HepG2 (cell line): ENCODE results near the gene VWC2L. TPM values are rescaled to one million over a fixed set of nuclear protein-coding genes. Genes with fewer than 3 reads are reported as not detected.

ENCODE experiments used
- ATAC-seq: fragments of 200-7000 bp; cut with Tn5 transposase; 3 replicates; pipeline ENCODE4 v1.9.1; 2020; ENCODE audit warnings: mild to moderate bottlenecking, moderate library complexity
- BruUV-seq: library from RNA; stranded (reverse); fragments of 400-500 nt; replicated peaks from 2 replicates; lab custom pipeline; 2021; lab: Mats Ljungman, UMichigan
- CTCF ChIA-PET: fragments of 300-600 bp; formaldehyde crosslinking; extraction: SDS; loops from one replicate; lab custom pipeline; 2021; ENCODE audit warnings: low total read pairs, inconsistent platforms, low intra/inter-chr PET ratio; lab: Yijun Ruan, JAX
- POLR2A ChIA-PET: fragments of 350-600 bp; sonication (Branson Sonifier 250); formaldehyde crosslinking; loops from one replicate; lab custom pipeline; 2020; ENCODE audit warnings: antibody characterized with exemption, inconsistent platforms; lab: Yijun Ruan, JAX
- DNase-seq: peaks from one replicate; pipeline ENCODE4 v3.0.0-alpha.2; 2015; ENCODE audit warnings: low spot score
- FAIRE-seq: peaks from 3 replicates; lab custom pipeline; 2011; peaks lifted over from hg19 to GRCh38; lab: Jason Lieb, UNC
- H2AFZ ChIP-seq: one replicate; pipeline ENCODE4 v1.6.1; 2011; ENCODE audit warnings: low read length, inconsistent platforms
- H3K27ac ChIP-seq: fragments of 300-600 bp; 3 replicates; pipeline ENCODE4 v1.8.0; 2011; ENCODE audit warnings: mixed run types, mild to moderate bottlenecking, mixed read lengths, low read length, inconsistent platforms; ENCODE audit not compliant: insufficient read depth; ENCODE audit errors: extremely low read length
- H3K27me3 ChIP-seq, 2 experiments: fragments of 200-600 bp in 1 of 2; 2 replicates in 1 of 2; 3 replicates in 1 of 2; pipeline versions ENCODE4 v1.6.0 to v1.8.0; 2011; ENCODE audit warnings: low read length in 2 of 2, mild to moderate bottlenecking in 2 of 2, moderate library complexity in 2 of 2, inconsistent platforms in 1 of 2; ENCODE audit not compliant: insufficient read depth in 2 of 2, control insufficient read depth in 1 of 2
- H3K36me3 ChIP-seq, 2 experiments: fragments of 200-600 bp in 1 of 2; replicated peaks in 1 of 2; 2 replicates in 1 of 2; 3 replicates in 1 of 2; pipeline versions ENCODE4 v1.5.1 to v1.8.0; 2011; ENCODE audit warnings: low read length in 2 of 2, inconsistent platforms in 1 of 2; ENCODE audit not compliant: insufficient read depth in 2 of 2, control insufficient read depth in 1 of 2
- H3K4me1 ChIP-seq: 2 replicates; pipeline ENCODE4 v1.5.1; 2012; ENCODE audit warnings: low read length, inconsistent platforms; ENCODE audit not compliant: insufficient read depth
- H3K4me2 ChIP-seq: 2 replicates; pipeline ENCODE4 v1.6.0; 2011; ENCODE audit warnings: low read depth, low read length, inconsistent platforms
- H3K4me3 ChIP-seq, 3 experiments: fragments of 200-600 bp in 1 of 3; sonication (generic), shearing (Covaris generic) in 1 of 3; replicated peaks in 1 of 3; 2 replicates each; pipeline ENCODE4 v1.5.1; 2011 to 2016; ENCODE audit warnings: low read length in 3 of 3, inconsistent platforms in 2 of 3, low read depth in 2 of 3, mild to moderate bottlenecking in 2 of 3, control low read depth in 1 of 3, mixed read lengths in 1 of 3; ENCODE audit not compliant: insufficient read depth in 1 of 3
- H3K79me2 ChIP-seq: one replicate; pipeline ENCODE4 v1.6.1; 2011; ENCODE audit warnings: low read length, inconsistent platforms; ENCODE audit not compliant: insufficient read depth
- H3K9ac ChIP-seq: 2 replicates; pipeline ENCODE4 v1.6.0; 2011; ENCODE audit warnings: mild to moderate bottlenecking, low read depth, low read length, inconsistent platforms; ENCODE audit not compliant: insufficient read depth
- H3K9me3 ChIP-seq: 2 replicates; pipeline ENCODE4 v1.5.1; 2012; ENCODE audit warnings: mild to moderate bottlenecking, low read length
- H4K20me1 ChIP-seq: 2 replicates; pipeline ENCODE4 v1.6.0; 2011; ENCODE audit warnings: inconsistent platforms, mild to moderate bottlenecking, low read length, moderate library complexity; ENCODE audit not compliant: insufficient read depth
- ATAD3A ChIP-seq: sonication (generic); formaldehyde crosslinking; IDR thresholded peaks from 2 replicates; pipeline ENCODE4 v1.4.0; 2020; ENCODE audit warnings: missing genetic modification reagents
- CC2D1A ChIP-seq: sonication (generic); formaldehyde crosslinking; IDR thresholded peaks from 2 replicates; pipeline ENCODE4 v1.8.1; 2023; ENCODE audit warnings: mild to moderate bottlenecking, missing genetic modification reagents
- GATA4 ChIP-seq: sonication (generic); IDR thresholded peaks from 2 replicates; pipeline ENCODE4 v1.6.1; 2016; ENCODE audit warnings: antibody characterized with exemption, low read depth, borderline replicate concordance
- TAF1 ChIP-seq: sonication (generic); formaldehyde crosslinking; IDR thresholded peaks from 2 replicates; pipeline ENCODE4 v1.4.0; 2020; ENCODE audit warnings: missing genetic modification reagents
- ZNF335 ChIP-seq: sonication (generic); formaldehyde crosslinking; IDR thresholded peaks from 2 replicates; pipeline ENCODE4 v1.4.0; 2020; ENCODE audit warnings: missing genetic modification reagents
- ZNF792 ChIP-seq: IDR thresholded peaks from 2 replicates; pipeline ENCODE4 v1.6.1; 2016
- WGBS: methylation state at CpG from one replicate; pipeline ENCODE4 v1.1.6; 2017; ENCODE audit warnings: low lambda C conversion rate; 5-methylcytosine and 5-hydroxymethylcytosine counted together
- in situ Hi-C: cut with HindIII; loops from 2 replicates; pipeline ENCODE4 v1.10.0; 2017; ENCODE audit warnings: low pct_unique_long_range_greater_than_20kb; ENCODE audit not compliant: extremely low pct_ligation_motif_present
- intact Hi-C: fragments of 100-400 bp; cut with micrococcal nuclease; formaldehyde crosslinking; loops from one replicate; pipeline ENCODE4 v1.10.0; 2022; ENCODE audit not compliant: unreplicated experiment
- polyA plus RNA-seq, 8 experiments: library from polyadenylated mRNA; depleted of rRNA in 3 of 8; stranded (reverse) in 7 of 8; unstranded in 1 of 8; fragments of >200 nt; fragmentation: Illumina TruSeq in 4 of 8; extraction: Trizol in 4 of 8; gene quantifications; 2 replicates each; pipeline versions ENCODE4 v1.2.1 to v1.2.3, GENCODE V29; 2011 to 2016; ENCODE audit warnings: low read depth in 4 of 8, missing spikeins in 1 of 8, mixed read lengths in 1 of 8; ENCODE audit not compliant: insufficient read depth in 1 of 8
- total RNA-seq, 5 experiments: library from RNA; depleted of rRNA; stranded (reverse); fragments of >200 nt; fragmentation: Illumina TruSeq; extraction: Trizol; gene quantifications; 2 replicates each; pipeline ENCODE4 v1.2.3, GENCODE V29; 2016; ENCODE audit warnings: low read depth in 1 of 5

The VWC2L gene
- total and polyA plus RNA-seq, 2 of the 13 experiments (the other 11 are each of a cell fraction or from before 2014, with no cell fraction given): not detected

GRCh38 chr2:214628091-214628490, 217.2 kb downstream of the VWC2L start:
- H3K4me1 ChIP-seq: no peaks in the 10 kb centered on the region
- H4K20me1 ChIP-seq: no peaks in the 10 kb centered on the region
- in situ Hi-C loops (no loop called here), intact Hi-C loops (no loop called here)
- 22% methylated on average over 2 of the region's 2 CpGs for WGBS
- no peak overlapping the region for H3K4me2 ChIP-seq
- no peak for FAIRE-seq
- no peaks in the 10 kb centered on the region for H3K27me3 ChIP-seq
- no peak overlapping the region for H3K4me3 ChIP-seq
- H3K79me2 ChIP-seq: no peaks in the 10 kb centered on the region
- no TSS peak for BruUV-seq
- H3K27ac ChIP-seq: no peak overlapping the region
- CTCF ChIA-PET: no interaction called here
- no peak for ATAC-seq
- no peaks in the 10 kb centered on the region for H3K36me3 ChIP-seq
- POLR2A ChIA-PET: no interaction called here
- TF ChIP-seq CC2D1A (no peak), ZNF335 (CRISPR knock-in tag) (no peak), GATA4 (no peak), TAF1 (CRISPR knock-in tag) (no peak), ATAD3A (CRISPR knock-in tag) (no peak), ZNF792 (no peak)
- TF ChIP-seq, all 625 proteins: peak for 0
- no peak overlapping the region for H3K9ac ChIP-seq
- no peak for DNase-seq
- H3K9me3 ChIP-seq: no peaks in the 10 kb centered on the region
- no peak overlapping the region for H2AFZ ChIP-seq
